Measurements from ENCODE around the gene MDFI.

The MDFI gene

GRCh38 chr6:41651962-41652657, 13.8 kb downstream of the MDFI start:
- DNase-seq, result no peak

GRCh38 chr6:41652866-41653652, 14.8 kb downstream of the MDFI start:
- no peak for DNase-seq

- no peak for DNase-seq
Observed at GRCh38 chr6:41653691-41654090, 15.4 kb downstream of the MDFI start.

DNA sequence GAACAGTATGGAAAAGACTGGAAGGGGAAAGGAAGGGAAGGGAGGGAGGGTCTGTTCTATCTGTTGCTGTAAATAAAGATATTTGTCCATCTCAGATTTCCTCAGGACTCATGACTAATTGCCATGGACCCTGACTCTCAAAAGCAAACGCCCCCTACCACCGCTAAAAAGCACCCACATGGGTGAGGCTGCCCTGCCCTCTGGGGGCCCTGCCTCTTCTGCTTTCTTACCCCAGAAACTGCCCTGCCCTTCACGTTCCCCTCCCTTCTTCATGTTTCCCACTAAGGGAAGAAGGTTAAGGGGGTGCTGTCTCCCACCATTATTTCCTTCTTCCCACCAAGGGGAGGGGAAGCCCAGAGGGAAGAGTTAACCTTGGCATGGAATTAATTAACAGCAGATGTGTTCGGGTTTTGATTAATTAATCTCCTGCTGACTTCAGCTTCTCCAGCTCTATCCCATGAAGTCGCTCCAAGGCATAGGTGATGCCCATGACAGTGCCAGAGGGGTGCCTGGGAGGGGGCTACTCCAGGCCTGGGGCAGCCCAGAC, 16.0 kb downstream of the MDFI start:
- DNase-seq, result no peak

GRCh38 chr6:41654698-41655151, 16.5 kb downstream of the MDFI start:
- DNase-seq, result no peak

DNA sequence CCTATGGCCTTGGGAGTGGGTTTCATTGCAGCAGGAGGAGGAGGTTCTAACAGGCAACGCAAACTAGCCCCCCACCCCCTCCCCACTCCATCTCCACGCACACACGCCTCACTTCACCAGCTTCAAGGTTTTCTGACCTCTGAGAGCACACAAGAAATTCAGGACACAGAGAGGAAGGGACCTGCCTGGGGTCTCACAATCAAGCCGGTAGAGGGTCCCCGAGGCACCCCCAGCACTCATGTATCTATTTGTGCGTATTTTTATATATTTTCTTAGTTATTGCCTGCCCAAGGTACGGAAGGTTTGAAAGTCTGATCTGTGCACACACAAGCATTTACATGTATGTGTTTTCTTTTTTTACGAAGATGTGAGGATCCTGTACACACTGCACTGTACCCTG, 16.9 kb downstream of the MDFI start:
- DNase-seq, result no peak

- DNase-seq, result no peak
Observed at GRCh38 chr6:41655646-41656001, 17.4 kb downstream of the MDFI start.

DNA sequence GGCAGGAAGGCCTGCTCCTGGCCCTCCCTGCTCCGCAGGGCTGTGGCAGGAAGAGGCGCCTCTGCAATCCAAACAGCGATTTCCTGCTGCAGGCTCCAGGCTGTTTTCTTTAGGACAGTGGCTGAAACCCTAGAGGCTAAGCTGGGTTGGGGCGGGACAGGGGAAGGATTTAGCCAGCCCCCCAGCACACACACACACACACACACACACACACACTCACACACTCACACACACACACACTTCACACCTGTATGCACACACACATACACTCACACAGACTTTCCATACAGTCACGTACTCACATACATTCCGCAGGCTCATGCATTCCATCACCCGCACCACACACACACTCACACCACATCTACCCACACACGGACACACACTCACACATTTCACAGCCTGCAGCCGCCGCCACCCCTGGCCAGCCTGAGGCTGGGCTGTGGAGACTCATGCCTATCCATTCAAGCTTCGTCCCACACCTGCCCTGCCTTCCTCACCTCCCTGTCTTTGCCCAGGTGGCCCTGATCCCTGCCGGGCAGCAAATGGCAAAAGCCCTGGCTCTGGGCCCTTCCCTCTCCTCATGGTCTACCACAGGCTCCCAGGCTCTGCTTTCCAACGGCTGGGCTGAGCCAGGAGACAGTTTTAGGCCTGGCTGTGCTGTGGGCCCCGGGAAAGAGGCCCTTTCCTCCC, 17.9 kb downstream of the MDFI start:
- no peak for DNase-seq

- no peak for DNase-seq
Observed at GRCh38 chr6:41657131-41658094, 19.1 kb downstream of the MDFI start.

DNA sequence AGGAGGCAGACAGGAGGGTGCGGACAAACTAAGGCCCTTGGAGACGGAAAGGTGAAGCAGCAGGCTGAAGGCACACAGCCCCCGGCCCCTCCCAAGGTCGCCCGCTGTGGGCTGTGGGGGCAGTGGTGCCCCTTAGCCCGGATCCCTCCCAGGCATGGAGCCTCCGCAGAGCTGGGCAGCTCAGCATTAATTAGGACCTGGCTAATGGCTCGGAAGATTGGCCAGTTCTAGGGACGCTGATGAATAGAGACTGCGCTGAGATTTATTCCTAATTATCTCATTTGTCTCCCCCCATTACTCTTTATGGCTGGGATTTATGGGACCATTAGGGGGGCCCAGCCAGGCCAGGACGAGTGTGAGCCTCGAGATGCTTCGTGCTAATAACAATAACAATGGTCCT, 20.4 kb downstream of the MDFI start:
- DNase-seq, result no peak

GRCh38 chr6:41659935-41660334, 21.7 kb downstream of the MDFI start:
- no peak for DNase-seq

DNA sequence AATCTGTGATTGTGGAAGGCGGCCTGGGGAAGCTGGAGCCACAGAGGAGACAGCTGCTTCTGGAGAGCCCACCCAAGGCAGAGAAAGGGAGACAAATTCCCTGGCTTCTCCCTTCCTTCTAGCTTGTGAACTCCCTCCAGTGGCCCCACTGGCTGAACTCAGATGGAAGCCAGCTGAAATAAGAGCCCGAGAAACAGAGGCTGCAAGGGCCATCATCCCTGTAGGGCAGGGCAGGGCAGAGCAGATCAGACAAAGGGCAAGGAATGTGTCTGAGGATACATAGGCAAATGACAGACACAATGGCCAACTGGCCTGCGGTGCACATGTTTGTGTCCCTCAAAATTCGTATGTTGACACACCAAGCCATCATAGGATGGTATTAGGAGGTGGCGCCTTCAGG, 25.3 kb downstream of the MDFI start:
- DNase-seq, result no peak

- DNase-seq, result no peak
Observed at GRCh38 chr6:41664271-41664670, 26.0 kb downstream of the MDFI start.

GRCh38 chr6:41667195-41667594, 28.9 kb downstream of the MDFI start:
- no peak for DNase-seq

DNA sequence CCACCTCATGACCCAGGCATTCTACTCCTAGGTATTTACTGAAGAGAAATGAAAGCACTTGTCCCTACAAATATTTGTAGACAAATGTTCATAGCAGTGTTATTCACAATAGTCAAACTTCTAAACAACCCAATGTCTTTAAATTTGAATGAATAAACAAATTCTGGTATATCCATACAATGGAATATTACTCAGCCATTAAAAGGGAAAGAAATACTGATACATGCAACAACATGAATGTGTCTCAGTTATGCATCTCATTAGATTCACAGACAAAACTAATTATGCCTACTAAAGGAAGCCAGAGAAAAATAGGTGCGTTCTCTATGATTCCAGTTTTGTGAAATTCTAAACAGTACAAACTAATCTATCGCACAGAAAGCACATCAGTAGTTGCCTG, 30.7 kb downstream of the MDFI start:
- no peak for DNase-seq

GRCh38 chr6:41670703-41671360, 32.6 kb downstream of the MDFI start:
- no peak for DNase-seq

GRCh38 chr6:41671376-41671775, 33.1 kb downstream of the MDFI start:
- DNase-seq, result no peak

GRCh38 chr6:41672016-41672415, 33.7 kb downstream of the MDFI start:
- no peak for DNase-seq

- DNase-seq, result no peak
Observed at GRCh38 chr6:41672816-41673703, 34.8 kb downstream of the MDFI start.

DNA sequence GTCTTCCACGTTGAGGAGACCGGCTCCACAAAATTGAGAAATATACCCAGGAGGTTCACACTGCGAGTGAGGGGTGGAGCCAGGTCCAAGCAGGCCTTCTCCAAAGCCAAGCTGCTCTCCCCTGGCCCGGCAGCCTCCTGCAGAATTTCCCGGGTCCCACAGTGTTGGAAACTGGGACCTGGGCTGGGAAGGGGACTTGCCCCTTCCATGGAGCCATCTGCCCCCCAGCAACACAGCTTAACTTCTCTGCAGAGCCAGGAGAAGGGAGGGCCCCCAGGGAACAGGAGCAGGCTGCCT, 35.4 kb downstream of the MDFI start:
- DNase-seq, result no peak

Data from NCI-H1436 (cell line).